Osteoblast (primary cell): Measurements from ENCODE around the gene AMPD3. TPM values are rescaled to one million over a fixed set of nuclear protein-coding genes. Genes with fewer than 3 reads are reported as not detected.
A peak's percentile ranks its signal among the peaks of the same experiment; 100 is the strongest.

Source experiments
- DNase-seq: peaks from one replicate; pipeline ENCODE4 v3.0.0; 2011; ENCODE audit warnings: low spot score, mixed read lengths; ENCODE audit not compliant: insufficient read length; ENCODE audit errors: missing footprints
- H2AFZ ChIP-seq: 2 replicates; pipeline ENCODE4 v1.6.0; 2011; ENCODE audit warnings: mild to moderate bottlenecking, low read length
- H3K27ac ChIP-seq: 2 replicates; pipeline ENCODE4 v1.5.1; 2011; ENCODE audit warnings: mild to moderate bottlenecking, low read depth, low read length, moderate library complexity
- H3K27me3 ChIP-seq: 2 replicates; pipeline ENCODE4 v1.6.0; 2012; ENCODE audit warnings: mild to moderate bottlenecking, control low read depth, inconsistent platforms, low read length, moderate library complexity; ENCODE audit not compliant: insufficient read depth
- H3K36me3 ChIP-seq: 2 replicates; pipeline ENCODE4 v1.5.1; 2011; ENCODE audit warnings: mild to moderate bottlenecking, low read length, control low read depth, moderate library complexity; ENCODE audit not compliant: insufficient read depth
- H3K4me1 ChIP-seq: 2 replicates; pipeline ENCODE4 v1.5.1; 2011; ENCODE audit warnings: mild to moderate bottlenecking, low read length, control low read depth, moderate library complexity; ENCODE audit not compliant: insufficient read depth
- H3K4me2 ChIP-seq: 2 replicates; pipeline ENCODE4 v1.6.0; 2011; ENCODE audit warnings: mild to moderate bottlenecking, low read length; ENCODE audit not compliant: insufficient read depth
- H3K4me3 ChIP-seq: fragments of 200-600 bp; sonication (generic); 3 replicates; pipeline ENCODE4 v1.5.1; 2012; ENCODE audit warnings: mild to moderate bottlenecking, low read length, inconsistent platforms; ENCODE audit not compliant: insufficient read depth
- H3K79me2 ChIP-seq: 2 replicates; pipeline ENCODE4 v1.6.0; 2012; ENCODE audit warnings: mild to moderate bottlenecking, low read length, control low read depth, inconsistent platforms; ENCODE audit not compliant: insufficient read depth
- H3K9me3 ChIP-seq: 2 replicates; pipeline ENCODE4 v1.5.1; 2011; ENCODE audit warnings: low read depth, low read length, control low read depth
- H4K20me1 ChIP-seq: 2 replicates; pipeline ENCODE4 v1.6.0; 2012; ENCODE audit warnings: mild to moderate bottlenecking, low read length, control low read depth; ENCODE audit not compliant: insufficient read depth
- CTCF ChIP-seq: IDR thresholded peaks from 2 replicates; pipeline ENCODE4 v1.5.1; 2011; ENCODE audit warnings: mild to moderate bottlenecking, low read depth, low read length, moderate library complexity; ENCODE audit errors: extremely low read depth
- total RNA-seq: library from RNA; depleted of rRNA; stranded (reverse); fragments of >200 nt; gene quantifications from 2 replicates; pipeline ENCODE4 v1.2.3, GENCODE V29; 2012

Gene AMPD3
- total RNA-seq, 1 donor: 3.6 TPM

- no peaks in the 10 kb centered on the region for H3K4me1 ChIP-seq
- TF ChIP-seq CTCF: no peak
- no peak overlapping the region for H3K4me3 ChIP-seq
- H3K27ac ChIP-seq: no peak overlapping the region
- no peaks in the 10 kb centered on the region for H3K79me2 ChIP-seq
- no peaks in the 10 kb centered on the region for H3K27me3 ChIP-seq
- no peaks in the 10 kb centered on the region for H3K36me3 ChIP-seq
- no peak overlapping the region for H2AFZ ChIP-seq
- peaks cover 5% of the 10 kb centered on the region for H4K20me1 ChIP-seq
- no peak overlapping the region for H3K4me2 ChIP-seq
- peak; percentile 37 for DNase-seq
- no peaks in the 10 kb centered on the region for H3K9me3 ChIP-seq
Observed at GRCh38 chr11:10477690-10478046, 22.6 kb downstream of the AMPD3 start.

GRCh38 chr11:10478066-10478465 lies 23.0 kb downstream of the AMPD3 start:
- Histone ChIP-seq H3K9me3 (no peaks in the 10 kb centered on the region), H3K27me3 (no peaks in the 10 kb centered on the region), H3K27ac (no peak overlapping the region), H3K4me3 (no peak overlapping the region), H2AFZ (no peak overlapping the region), H3K4me2 (no peak overlapping the region), H3K79me2 (no peaks in the 10 kb centered on the region), H3K36me3 (no peaks in the 10 kb centered on the region), H4K20me1 (peaks cover 5% of the 10 kb centered on the region), H3K4me1 (no peaks in the 10 kb centered on the region)
- TF ChIP-seq CTCF: no peak
- DNase-seq: no peak

DNA sequence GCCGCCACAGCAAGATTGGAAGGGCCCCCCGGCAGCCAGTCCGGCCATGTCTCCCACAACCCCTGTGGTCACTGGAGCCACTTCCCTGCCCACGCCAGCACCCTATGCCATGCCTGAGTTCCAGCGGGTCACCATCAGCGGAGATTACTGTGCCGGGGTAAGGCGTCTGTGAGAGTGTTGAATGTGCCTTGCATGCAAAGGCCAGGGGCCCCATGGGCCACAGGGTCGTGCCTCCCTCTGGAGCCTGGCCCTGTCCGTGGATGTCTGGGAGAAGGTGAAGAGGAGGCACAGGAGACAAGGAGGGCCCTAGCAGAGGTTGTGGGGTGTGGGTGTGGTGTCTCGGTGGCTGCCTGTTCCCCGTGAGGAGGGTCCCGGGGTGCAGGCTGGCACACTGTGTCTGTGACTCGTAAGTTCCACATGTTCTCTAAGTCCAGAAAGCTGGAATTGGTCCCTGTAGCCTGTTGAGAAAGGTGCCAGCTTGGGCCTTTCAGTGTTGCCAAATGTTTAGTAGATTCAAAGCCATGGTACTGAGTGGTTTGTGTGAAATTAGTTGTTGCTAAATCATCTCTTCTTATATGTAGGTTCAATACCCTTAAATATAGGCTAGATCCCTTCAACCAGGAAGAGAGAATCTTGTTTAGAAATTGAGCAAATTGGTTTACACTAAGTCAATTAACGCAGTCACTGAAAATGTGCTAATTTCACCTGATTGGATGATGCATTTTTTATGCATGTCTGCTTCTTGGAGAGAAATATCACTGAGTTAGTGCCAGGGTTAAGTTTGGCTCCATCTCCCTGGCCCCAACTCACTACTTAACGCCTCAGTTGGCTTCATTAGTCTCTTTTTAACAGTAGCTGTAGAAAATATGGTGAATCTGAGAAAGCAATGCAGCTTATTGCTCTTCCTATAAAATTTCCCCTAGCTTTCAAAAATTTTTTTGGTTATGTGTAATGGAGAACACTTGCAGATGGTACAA lies 23.8 kb downstream of the AMPD3 start:
- no peak overlapping the region for H3K27ac ChIP-seq
- DNase-seq: no peak
- no peak overlapping the region for H3K4me2 ChIP-seq

More for the DNA sequence above, 23.8 kb downstream of the AMPD3 start:
- Histone ChIP-seq H2AFZ (no peak overlapping the region), H4K20me1 (peaks cover 5% of the 10 kb centered on the region), H3K4me3 (no peak overlapping the region), H3K4me1 (no peaks in the 10 kb centered on the region), H3K27me3 (no peaks in the 10 kb centered on the region), H3K36me3 (no peaks in the 10 kb centered on the region), H3K9me3 (no peaks in the 10 kb centered on the region), H3K79me2 (no peaks in the 10 kb centered on the region)
- TF ChIP-seq CTCF: no peak
